Activated gamma-delta T cell treated with anti-CD3 and anti-CD28 coated beads, Interleukin-2, amount 50 U/mL, for 16 hours (primary cell): Measurements from ENCODE around the gene ARID1B.
"Not testable (repeated sequence)": the region's sequence is repeated elsewhere in the genome, so short reads cannot be mapped to it uniquely, and the experiment has no call there.

Experiments
- DNase-seq: peaks from one replicate; pipeline ENCODE4 v3.0.0-alpha.2; 2020; ENCODE audit warnings: low read depth

Gene ARID1B

DNA sequence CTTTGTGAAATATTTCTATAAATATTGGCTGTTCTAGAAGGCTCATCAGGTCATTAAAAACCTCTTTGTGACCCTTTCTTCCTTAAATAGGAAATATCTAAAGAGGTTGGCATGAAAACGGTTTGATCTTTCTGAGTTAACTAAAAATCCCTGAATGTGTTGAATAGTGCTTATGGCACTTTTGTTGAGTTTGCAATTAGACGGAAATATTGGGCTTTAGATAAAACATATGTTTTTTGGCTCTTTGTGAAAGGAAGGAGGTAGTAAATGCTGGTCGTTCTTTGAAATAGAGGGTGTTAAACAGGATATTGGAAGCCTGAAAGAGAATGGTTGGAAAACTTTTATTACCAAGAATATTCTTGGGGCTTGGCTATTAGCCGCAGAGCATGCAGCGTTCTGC lies 163.0 kb downstream of the ARID1B start:
- DNase-seq, result no peak

DNA sequence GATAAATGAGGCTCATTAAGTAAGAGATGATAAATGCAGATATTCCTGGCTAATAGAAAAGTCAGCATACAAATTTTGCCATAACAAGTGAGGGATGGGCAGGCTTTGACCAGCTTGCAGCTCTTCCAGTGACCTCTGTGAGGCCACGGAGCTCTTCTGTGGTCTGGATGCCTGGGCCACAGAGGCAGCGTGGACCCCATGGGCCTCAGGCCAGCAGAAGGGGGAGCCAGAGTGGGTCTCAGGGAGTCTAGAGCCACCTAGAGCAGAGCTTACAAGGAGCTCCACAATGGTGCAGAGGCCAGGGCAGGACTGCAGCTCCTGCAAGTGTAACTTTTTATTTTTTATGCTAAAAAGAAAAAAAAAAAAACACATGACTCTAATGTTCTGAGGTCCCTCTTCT lies 165.1 kb downstream of the ARID1B start:
- no peak for DNase-seq

DNA sequence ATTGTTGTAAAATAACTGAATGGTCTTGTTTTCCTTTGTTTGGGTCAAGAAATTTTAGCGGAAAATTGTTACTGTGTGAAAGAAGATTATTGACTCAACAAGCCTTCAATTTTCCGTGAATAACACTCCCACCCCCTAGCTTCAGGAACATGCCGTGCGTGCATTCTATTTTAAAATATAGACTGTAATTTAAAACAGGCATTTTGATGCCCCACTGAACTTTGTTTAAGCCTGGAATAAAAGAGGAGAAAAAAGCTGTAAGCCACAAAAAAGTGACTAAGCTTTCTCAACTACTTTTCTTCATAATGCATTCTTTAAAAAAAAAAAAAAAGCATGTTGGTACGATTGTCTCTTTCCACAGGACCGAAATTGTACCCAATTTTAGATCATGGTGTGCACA lies 166.0 kb downstream of the ARID1B start:
- no peak for DNase-seq

DNA sequence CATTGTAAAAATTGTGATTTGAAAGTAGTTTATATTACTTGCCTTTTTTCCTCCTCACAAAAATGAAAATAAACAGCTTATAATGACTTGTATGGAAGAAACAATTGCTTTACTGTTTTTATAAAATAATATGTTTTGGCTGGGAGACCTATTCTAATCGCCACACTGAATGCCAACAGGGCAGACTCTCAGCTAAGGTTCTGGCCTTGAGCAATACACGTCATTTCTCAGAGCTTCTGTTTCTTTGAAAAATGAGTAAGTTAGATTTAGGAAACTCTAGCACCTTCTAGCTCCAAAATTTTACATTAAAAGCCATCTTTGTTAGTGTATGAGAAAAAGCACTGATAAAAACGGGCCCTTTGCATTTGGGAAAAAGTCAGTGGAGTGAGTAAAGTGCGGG lies 166.6 kb downstream of the ARID1B start:
- no peak for DNase-seq

DNA sequence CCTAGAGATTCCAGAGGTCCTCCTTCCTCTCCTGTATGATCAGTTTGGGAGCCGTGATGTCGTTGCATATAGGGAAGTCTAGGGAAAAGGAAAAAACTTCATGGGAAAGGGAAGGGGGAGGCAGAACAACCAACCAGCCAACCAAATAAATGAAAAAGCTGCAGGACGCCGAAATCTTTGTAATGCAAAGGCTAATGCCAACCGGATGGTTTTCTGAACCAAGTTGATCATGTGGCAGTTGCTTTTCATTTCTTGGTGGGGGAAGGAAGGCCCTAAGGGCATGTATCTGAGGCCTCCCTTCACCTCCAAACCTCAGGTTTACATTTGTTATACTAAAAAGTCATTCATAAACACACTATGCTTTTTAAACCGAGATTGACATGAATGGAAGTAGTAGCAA lies 167.2 kb downstream of the ARID1B start:
- no peak for DNase-seq

DNA sequence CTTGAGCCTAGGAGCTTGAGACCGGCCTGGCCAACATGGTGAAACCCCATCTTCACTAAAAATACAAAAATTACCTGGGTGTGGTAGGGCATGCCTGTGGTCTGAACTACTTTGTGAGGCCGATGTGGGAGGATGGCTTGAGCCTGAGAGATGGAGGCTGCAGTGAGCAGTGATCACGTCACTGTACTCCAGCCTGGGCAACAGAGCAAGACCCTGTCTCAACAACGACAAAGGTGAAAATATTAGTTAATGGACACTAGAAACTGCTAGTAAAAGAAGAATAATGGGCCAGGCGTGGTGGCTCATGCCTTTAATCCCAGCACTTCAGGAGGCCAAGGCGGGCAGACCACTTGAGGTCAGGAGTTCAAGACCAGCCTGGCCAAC lies 168.6 kb downstream of the ARID1B start:
- DNase-seq, result not testable (repeated sequence)

DNA sequence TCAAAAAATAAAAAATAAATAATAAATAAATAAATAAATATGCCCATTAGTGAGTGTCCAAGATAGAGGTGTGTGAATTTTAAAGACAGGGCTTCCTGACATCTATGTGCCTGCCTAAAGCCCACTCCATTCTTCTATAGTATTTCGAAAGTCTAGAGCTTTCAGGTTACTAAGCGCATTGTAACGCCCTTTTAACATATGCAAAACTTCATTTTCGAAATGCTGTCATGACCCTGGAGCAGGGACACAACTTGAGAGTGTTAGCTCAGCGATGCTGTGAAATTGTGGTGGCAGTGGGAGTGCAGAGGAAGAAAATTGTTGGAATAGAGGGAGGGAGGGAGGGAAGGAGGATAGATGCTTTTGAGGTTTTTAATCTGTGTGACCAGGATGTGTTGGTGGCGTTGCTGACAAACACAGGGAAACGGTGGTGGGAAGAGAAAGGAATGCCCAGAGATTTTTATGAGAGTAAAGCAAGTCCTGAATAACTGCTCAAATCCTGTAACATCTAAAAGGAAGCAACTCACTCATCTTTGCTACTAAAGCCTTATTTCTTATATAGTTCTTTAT lies 169.3 kb downstream of the ARID1B start:
- DNase-seq, result no peak

DNA sequence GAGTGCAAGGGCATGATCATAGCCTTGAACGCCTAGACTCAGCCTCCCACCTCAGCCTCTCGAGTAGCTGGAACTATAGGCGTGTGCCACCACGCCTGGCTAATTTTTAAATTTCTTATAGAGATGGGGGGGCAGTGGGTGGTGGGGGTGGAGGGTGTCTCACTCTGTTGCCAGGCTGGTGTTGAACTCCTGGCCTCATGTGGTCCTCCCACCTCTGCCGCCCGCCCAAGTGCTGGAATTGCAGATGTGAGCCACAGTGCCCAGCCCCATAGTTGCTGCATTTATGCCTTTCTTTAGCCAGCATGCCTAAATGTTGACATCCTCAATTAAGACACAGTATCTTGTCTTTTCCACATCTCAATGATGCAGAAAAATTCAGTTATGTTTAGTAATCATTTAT lies 171.1 kb downstream of the ARID1B start:
- no peak for DNase-seq

DNA sequence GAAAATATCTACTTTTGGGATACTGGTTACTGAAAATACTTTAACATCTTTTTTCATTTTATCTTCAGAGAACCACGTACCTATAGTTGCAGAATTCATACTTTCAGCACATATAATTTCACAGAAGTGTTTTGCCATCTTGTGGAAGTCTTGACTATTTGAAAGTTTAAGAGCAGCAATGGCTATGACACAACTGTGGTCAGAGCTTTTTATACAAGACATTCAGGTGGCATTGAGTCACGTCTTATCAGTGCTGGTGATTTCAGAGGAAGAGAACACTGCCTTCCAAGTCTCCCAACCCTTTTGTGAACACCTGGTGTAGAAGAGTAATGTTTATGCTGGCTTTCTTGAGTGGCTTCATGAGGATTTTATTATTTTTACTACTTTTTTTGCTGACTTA lies 171.6 kb downstream of the ARID1B start:
- no peak for DNase-seq

DNA sequence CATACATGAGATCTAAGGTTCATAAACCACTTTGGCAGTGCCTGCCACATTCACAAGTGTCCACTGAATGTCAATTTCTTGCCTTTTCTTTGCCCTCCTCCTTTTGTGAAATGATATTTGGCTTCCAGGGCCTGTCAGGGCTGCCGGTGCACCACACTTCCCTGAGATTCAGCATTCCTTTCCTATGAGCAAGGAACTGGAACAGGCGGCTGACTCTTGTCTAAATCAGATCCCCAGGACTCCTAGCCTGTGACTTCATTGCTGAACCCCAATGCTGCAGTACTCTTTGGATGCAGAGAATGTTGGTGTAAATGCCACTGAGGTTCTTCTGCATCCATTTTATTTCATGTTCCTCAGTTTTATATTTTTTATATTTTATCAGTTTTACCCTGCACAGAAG lies 172.2 kb downstream of the ARID1B start:
- DNase-seq, result no peak

DNA sequence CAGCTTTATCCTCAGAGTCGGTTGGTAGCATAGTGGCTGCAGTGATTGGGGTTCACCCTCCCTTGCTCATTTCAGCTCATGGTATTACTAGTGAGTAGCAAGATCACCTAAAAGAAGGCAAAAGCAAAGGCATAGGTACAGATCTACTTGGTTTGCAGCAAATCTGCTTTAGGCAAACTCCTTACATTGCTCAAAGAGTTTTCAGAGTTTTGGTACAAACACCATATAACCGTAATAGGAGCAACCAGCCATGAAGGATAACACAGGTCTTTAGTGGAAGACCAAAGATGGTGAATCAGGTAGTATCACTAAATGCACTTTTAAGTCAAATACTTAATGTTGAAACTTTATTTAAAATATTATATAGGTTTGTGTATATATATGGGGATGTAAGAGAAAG lies 172.9 kb downstream of the ARID1B start:
- DNase-seq, result no peak

DNA sequence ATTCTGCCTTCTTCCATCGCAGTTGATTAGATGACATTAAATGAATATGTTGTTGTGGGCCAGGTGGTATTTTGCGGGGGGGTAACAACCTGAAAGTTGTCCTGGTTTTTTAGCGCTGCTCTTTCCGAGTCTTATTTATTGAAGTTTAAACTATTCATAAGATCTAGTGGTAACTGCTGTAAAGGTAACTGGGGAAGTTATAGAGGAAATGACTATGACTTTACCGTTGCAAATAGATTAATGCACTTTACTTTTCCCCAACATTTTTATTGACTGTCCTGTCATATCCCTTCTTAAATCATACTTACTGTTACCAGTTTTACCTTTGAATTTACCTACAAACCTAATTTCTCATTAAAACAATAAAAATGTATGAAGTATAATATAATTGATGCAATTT lies 173.4 kb downstream of the ARID1B start:
- no peak for DNase-seq

DNA sequence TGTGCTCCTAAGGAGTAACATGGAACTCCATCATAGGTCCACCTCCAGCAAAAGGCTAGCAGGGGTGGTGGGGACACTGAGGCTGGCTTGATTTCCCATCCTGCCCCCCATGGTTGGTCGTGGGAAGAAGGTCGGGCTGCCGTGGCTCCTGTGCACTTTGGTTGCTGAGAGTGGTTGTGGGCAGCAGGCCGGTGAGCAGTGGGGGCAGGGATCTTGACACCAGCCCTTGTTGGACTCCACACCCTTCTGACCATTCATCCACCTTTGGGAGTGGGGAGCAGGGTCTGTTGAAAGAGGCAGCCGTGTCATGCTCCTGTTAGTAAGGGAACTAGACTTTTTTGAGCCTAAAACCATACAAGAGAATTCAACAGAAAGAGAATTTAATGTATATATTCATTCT lies 175.2 kb downstream of the ARID1B start:
- DNase-seq, result no peak

DNA sequence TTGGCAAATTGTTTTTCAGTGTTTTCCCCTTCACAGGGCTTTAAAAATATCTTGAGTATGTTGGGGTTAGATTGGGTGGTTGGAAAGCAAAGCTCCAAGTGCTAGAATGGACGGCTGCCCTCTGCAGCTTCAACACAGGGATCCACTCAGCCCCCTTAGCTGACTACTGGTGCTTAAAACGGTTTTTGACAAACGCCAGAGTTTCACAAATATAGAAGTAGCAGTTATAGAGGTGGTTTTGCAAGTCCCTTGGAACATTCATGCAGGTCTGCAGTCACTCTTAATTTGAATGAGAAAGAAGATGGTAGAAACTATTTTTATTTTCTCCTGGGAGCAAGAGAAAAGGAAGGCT lies 175.9 kb downstream of the ARID1B start:
- DNase-seq, result no peak

DNA sequence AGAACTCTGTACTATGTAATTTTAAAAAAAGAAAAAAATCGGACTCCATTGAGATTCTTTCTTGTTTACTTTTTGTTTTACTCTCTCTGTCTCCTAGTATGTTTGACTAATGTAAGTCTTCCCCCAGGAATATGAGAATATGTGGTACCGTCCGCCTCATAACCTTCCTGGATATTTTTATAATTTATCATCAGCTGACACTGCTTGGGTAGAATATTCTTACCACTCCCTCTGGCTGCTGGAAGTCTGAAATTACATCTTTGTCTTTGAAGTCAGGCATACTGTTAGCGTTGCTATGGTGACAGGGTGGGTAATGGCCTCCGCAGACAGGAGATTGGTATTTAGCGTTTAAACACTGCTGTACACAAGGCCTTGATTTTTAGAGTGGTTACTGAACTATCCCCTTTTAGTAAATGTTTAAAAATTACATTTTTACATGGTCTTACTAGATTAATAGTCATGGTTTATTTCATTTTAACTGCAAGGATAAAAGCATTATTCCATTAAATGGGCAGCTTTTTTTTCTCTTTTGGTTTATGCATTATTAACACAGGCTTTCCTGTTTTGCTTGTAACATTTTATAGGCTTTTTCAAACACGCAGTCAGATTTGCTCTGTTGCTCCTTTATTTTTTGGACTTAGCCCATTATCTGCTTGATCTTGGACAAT lies 176.4 kb downstream of the ARID1B start:
- DNase-seq, result no peak

DNA sequence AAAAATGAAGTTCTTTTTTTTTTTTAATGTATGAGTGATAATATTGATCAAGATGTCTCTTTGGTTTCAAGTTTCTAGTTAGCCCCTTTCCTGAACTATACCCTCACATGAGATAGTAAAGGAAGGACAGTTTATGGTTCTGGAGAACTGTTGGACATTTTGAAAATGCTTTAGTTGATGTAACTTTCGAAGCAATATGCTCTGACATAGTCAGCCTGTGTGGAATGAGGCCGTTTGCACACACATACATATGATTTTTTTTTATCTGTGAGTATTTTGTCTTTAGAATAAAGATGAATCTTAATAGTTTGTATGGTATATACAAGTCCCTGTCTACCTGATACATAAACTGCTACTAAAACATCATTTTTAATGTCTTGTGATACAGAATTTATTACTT lies 177.0 kb downstream of the ARID1B start:
- DNase-seq, result no peak

DNA sequence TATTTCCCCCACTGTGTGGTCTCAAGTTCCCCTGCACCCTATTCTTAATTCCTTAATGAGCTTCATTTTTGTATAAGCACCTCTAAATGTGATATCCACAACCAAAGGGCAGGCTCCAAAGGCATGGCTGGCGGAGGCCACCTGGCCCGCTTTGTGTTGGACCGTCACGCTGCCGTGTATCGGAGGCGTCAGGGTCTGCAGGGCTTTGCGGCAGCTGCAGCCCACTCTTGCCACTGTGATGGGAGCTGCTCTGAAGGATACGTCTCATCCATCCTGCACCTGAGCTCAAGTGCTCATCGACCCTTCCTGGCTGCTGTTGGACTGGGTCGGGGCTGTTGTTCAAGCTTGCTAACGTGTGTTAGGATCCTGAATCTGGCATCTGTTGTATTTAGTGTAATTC lies 177.6 kb downstream of the ARID1B start:
- DNase-seq, result no peak

DNA sequence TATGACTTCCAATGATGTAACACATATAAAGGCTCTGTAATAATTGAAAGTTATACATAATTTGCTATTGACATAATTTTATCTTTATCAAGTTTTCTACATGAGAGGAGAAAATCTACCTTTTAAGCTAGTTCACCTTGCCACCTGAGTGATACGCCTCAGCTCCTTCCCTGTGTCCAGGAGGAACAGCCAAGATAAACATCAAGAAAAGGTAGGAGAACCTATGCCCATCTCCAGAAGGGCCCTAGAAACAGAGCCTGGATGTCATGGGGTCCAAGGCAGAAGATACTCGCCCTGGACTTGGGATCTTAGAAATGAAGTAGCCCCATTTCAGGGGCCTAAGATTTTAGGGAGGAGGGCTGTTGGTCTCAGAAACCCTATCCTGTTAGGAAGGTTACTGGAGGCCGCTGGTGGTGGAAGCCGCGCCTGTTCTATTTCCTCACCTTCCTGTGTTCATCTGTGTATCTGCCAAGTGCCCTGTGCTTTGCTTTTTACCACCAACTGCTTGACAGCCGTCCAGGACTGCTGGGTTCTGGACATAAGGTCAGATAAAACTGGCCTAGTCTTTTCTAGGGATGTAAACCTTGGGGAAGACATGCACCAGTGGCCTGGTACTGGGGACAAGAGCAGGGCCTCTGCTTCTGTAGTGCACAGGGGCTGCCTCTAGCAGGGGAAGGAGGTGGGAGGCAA lies 178.5 kb downstream of the ARID1B start:
- DNase-seq, result no peak

DNA sequence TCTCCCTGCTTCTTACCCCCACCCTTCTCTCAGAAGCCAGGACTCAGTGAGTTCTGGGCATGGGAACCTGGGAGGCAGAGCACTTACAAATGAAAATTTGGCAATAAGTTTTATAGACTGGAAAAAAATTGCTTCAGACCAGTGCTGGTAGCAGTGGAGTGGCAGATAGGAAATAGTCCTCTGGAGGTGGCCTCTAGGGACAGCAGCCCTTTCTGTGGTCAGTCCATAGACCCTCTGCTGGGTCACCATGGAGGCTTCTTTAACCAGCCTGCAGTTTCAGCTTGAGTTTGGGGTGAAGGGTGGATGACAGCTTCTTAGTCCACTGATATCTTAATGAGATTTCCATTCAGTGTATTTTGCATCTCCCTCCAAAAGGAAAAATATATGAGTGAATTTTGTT lies 179.1 kb downstream of the ARID1B start:
- no peak for DNase-seq

DNA sequence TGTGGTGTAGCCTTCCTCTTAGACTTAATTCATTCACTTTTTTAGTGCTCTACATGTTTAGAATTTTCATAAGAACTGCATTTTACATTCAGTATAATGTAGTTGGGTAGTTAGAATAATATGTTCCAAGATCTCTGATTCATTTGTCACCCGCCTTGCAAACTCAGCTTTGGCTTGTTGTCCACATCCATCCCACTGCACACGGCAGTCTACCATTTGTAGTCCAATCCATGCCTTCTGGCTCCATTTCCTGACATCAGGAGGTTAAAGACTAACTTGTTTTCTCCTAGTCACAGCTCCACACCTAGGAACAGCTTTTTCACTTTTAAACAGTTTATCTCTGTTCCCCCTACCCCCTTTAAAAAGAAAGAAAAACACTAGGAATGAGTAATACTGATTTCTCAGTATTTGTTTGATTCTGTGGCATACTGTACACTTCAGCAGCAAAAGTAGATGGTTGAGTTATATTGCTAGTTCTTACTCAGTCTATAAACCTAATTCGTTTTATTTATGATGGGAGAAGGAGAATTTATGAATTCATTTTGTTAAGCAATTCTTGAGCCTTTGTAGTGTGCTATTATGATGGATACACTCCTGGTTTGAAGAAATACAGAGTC lies 180.9 kb downstream of the ARID1B start:
- no peak for DNase-seq

DNA sequence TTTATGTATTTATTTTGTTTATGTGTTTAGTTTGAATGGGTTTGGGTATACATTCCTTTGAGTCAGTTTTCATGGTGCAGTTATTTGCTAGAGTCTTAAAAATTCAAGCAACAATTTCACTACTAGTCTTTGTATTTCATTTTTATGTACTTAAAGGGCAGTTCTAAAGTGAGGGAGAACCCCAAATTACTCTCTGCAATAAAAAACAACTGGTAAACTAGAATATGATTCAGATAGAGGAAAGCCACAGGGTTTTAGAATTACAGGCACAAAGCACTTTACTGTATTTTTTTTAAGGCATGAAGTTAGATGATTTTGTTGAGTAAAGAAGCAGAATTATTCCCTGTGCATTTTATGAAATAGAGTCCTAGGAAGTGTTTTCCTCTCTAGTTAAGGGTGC lies 183.3 kb downstream of the ARID1B start:
- DNase-seq, result no peak

DNA sequence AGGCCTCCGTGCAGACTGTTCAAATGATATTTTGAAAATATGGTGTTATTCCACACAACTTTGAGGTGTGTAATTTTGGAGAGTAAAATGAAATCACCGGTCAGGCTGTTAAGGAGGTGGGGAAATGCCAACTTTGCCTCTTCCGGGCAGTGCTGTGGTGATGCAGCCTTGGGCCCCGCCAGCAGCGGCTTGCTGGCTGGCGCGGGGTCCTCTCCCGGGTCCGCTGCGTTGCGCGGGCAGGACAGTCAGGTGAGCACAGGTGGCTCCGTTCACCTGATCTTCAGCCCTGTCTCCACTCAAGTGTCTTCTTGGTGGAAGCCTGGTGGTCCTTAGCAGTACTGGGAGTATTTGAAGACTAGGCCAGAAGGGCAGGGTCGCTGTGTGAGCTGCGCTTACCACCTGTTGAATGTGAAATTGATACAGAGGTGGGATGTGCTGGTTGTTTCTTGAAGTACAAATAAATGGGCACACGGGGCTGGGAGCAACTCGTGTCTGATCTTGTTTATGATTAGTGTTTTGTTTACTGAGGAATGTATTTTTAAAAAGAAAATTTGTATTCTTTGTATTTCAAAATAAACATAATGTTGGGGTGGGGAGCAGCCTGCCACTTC lies 184.2 kb downstream of the ARID1B start:
- DNase-seq, result no peak
